ENCODE data around the gene PTGS2. TPM values are rescaled to one million over a fixed set of nuclear protein-coding genes. Genes with fewer than 3 reads are reported as not detected.

Gene PTGS2
- total and polyA plus RNA-seq, 9 donors, result 0.50 to 7.4 (median 2.4) TPM

DNA sequence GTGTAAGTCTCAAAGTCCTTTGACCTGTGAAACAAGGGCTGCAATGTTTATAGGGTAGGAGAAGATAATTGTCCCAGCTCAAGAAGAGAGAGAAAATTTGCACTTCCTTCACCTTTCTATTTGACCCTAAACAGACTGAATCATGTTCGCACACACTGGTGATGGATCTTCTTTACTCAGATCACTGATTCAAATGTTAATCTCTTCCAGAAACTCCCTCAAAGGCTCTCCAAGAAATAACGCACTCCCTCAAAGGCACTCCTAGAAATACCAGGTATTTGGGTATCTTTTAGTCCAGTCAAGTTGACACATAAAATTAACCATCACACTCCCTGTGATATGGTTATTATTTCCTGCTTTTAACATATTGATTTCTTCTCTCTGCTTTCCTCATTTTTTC is 30.5 kb upstream of the PTGS2 start:
- 49 to 57% (median 54%) methylated on average over 2 of the region's 2 CpGs for WGBS, 3 donors
- Histone ChIP-seq H3K9me3 (no peaks in the 10 kb centered on the region), H3K36me3 (no peaks in the 10 kb centered on the region), H3K4me1 (ENCODE audit: insufficient read depth) (no peaks in the 10 kb centered on the region), H3K27me3 (no peaks in the 10 kb centered on the region), H3K4me3 (no peak overlapping the region), H3K27ac (no peak overlapping the region)
- intact Hi-C loops (cut with DNase I), result no loop called here
- DNase-seq, result no peak
- TF ChIP-seq POLR2A (IDR thresholded peaks at IDR 0.05) (no peak), EP300 (IDR thresholded peaks at IDR 0.05) (no peak)

DNA sequence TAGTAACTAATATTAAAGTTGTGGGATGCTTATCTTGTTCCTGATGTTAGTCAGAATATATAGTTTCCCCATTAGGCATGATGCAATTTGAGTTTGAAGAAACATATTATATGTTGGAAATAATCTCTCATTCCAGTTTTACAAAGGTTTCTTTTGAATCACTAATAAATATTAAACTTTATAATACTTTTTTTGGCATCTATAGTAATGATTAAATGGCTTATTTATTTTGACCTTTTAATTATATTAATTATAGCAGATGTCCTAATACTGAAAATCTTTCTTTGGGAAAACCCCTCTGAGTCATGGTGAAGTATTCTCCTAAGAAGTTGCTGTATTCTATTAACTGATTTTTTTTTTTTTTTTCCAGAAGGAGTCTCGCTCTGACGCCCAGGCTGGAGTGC is 28.5 kb upstream of the PTGS2 start:
- TF ChIP-seq, protein P1, sequence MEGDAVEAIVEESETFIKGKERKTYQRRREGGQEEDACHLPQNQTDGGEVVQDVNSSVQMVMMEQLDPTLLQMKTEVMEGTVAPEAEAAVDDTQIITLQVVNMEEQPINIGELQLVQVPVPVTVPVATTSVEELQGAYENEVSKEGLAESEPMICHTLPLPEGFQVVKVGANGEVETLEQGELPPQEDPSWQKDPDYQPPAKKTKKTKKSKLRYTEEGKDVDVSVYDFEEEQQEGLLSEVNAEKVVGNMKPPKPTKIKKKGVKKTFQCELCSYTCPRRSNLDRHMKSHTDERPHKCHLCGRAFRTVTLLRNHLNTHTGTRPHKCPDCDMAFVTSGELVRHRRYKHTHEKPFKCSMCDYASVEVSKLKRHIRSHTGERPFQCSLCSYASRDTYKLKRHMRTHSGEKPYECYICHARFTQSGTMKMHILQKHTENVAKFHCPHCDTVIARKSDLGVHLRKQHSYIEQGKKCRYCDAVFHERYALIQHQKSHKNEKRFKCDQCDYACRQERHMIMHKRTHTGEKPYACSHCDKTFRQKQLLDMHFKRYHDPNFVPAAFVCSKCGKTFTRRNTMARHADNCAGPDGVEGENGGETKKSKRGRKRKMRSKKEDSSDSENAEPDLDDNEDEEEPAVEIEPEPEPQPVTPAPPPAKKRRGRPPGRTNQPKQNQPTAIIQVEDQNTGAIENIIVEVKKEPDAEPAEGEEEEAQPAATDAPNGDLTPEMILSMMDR (IDR thresholded peaks at IDR 0.05), result no peak
- TF ChIP-seq POLR2A (IDR thresholded peaks at IDR 0.05) (no peak), EP300 (IDR thresholded peaks at IDR 0.05) (no peak)
- whole genome bisulfite sequencing, 3 donors, result 66 to 82% (median 71%) methylated on average over 2 of the region's 2 CpGs

DNA sequence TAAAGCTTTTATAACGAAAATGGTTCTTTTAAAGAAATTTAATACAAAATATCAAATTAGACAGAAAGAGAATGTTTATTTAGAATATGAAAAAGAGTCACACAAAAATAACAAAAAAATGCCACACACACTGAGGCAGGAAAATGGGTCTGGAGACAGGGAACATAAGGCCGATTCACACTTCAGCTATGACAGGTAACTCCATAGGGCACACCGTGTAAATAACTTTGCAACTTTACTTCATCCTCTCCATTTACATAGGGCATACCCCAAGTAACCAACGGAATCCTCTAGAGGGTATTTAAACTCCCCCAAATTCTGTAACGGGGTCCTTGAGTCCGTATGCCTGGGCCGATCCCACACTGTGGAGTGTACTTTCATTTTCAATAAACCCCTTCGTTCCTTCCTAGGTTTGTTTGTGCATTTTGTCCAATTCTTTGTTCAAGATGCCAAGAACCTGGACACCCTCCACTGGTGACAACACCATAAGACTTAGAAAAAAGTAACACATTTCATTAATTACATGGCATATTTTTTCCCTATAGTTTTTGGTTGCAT is 23.1 kb upstream of the PTGS2 start:
- TF ChIP-seq EP300 (IDR thresholded peaks at IDR 0.05), result no peak
- TF ChIP-seq, protein P1 (IDR thresholded peaks at IDR 0.05), result no peak
- no peak for TF ChIP-seq POLR2A (IDR thresholded peaks at IDR 0.05)

More for the DNA sequence above, 28.5 kb upstream of the PTGS2 start:
- Histone ChIP-seq H3K36me3 (no peaks in the 10 kb centered on the region), H3K9me3 (no peaks in the 10 kb centered on the region), H3K27me3 (no peaks in the 10 kb centered on the region), H3K4me3 (no peak overlapping the region), H3K27ac (no peak overlapping the region), H3K4me1 (ENCODE audit: insufficient read depth) (no peaks in the 10 kb centered on the region)
- intact Hi-C loops (cut with DNase I), result no loop called here
- DNase-seq, result no peak

DNA sequence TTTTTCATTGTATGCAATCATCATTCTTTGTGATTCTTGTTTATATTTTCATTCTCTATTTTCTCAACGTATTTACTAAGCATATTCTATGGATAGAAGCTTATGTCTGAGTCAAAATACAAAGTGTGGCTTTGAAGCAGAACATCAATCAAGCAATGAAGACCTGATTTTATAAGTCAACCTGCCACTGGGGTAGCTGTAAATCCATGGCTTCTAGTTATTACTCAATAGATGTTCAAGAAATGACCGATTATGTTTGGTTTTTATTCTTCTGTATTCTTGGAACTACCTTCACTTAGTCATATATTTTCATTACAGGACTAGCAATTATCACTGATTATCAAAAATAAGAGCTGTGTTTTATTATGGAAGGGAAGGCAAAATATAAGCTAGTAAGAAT is 20.5 kb upstream of the PTGS2 start:
- Histone ChIP-seq H3K4me1 (ENCODE audit: insufficient read depth) (no peaks in the 10 kb centered on the region), H3K4me3 (no peak overlapping the region), H3K9me3 (no peaks in the 10 kb centered on the region), H3K27ac (no peak overlapping the region), H3K27me3 (no peaks in the 10 kb centered on the region), H3K36me3 (no peaks in the 10 kb centered on the region)
- TF ChIP-seq, protein P1 (IDR thresholded peaks at IDR 0.05), result no peak
- no peak for TF ChIP-seq POLR2A (IDR thresholded peaks at IDR 0.05)
- TF ChIP-seq EP300 (IDR thresholded peaks at IDR 0.05), result no peak
- no peak for DNase-seq
- WGBS, 3 donors, result 75 to 79% (median 75%) methylated on average over 2 of the region's 2 CpGs
- intact Hi-C loops (cut with DNase I), result no loop called here

More for the DNA sequence above, 23.1 kb upstream of the PTGS2 start:
- intact Hi-C loops (cut with DNase I), result no loop called here
- WGBS, 3 donors, result 82 to 89% (median 85%) methylated on average over 8 of the region's 8 CpGs
- DNase-seq, result no peak
- Histone ChIP-seq H3K4me1 (ENCODE audit: insufficient read depth) (no peaks in the 10 kb centered on the region), H3K27ac (no peak overlapping the region), H3K4me3 (no peak overlapping the region), H3K9me3 (no peaks in the 10 kb centered on the region), H3K27me3 (no peaks in the 10 kb centered on the region), H3K36me3 (no peaks in the 10 kb centered on the region)

DNA sequence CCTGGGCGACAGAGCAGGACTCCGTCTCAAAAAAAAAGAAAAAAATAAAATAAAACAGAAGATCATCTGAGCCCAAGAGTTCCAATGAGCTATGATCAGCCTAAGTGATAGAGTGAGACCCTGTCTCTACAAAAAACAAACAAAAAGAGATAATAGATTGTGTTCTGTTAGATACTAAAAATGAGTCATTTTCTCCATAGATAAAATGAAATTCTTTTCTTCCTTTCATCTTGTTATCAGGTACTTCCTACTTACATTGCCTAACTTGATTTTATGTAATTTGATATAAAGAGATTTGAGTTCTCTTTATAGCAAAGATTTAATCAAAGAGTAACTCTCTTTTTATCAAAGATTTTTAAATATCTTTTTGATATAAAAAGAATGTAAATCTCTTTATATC is 19.3 kb upstream of the PTGS2 start:
- intact Hi-C loops (cut with DNase I), result no loop called here
- no peaks in the 10 kb centered on the region for H3K9me3 ChIP-seq
- TF ChIP-seq, protein P1 (IDR thresholded peaks at IDR 0.05), result no peak
- TF ChIP-seq EP300 (IDR thresholded peaks at IDR 0.05), result no peak
- no peak for TF ChIP-seq POLR2A (IDR thresholded peaks at IDR 0.05)
- no peaks in the 10 kb centered on the region for H3K4me1 ChIP-seq (ENCODE audit: insufficient read depth)
- H3K27me3 ChIP-seq, result no peaks in the 10 kb centered on the region
- no peak overlapping the region for H3K27ac ChIP-seq
- H3K4me3 ChIP-seq, result no peak overlapping the region
- WGBS, 3 donors, result 88 to 95% (median 90%) methylated on average over 2 of the region's 2 CpGs
- no peaks in the 10 kb centered on the region for H3K36me3 ChIP-seq
- no peak for DNase-seq

Data from ovary (tissue), 9 donors.